Measurements from ENCODE around the gene REXO2. TPM values are rescaled to one million over a fixed set of nuclear protein-coding genes. Genes with fewer than 3 reads are reported as not detected.

The REXO2 gene
- total and polyA plus RNA-seq, 2 of the 4 experiments (the other 2 are of a cell fraction), result 179 to 255 TPM

GRCh38 chr11:114430290-114430689, 9.0 kb upstream of the REXO2 start:
- in situ Hi-C loops (cut with MboI; ENCODE audit: low sequenced_read_pairs) (no loop called here), dilution Hi-C loops (cut with HindIII; ENCODE audit: low sequenced_read_pairs, unreplicated experiment) (no loop called here), intact Hi-C loops (cut with micrococcal nuclease) (no loop called here)
- H2BK20ac ChIP-seq (ENCODE audit: low read depth, low read length), result no peak overlapping the region
- H3K4me2 ChIP-seq (ENCODE audit: low read depth, low read length), result no peak overlapping the region
- no peak overlapping the region for H2AK5ac ChIP-seq (ENCODE audit: low read depth, low read length)
- H3K4me3 ChIP-seq (ENCODE audit: insufficient read depth, low read depth, low read length), result no peak overlapping the region
- H3K27ac ChIP-seq (ENCODE audit: insufficient read depth, low read length), result no peak overlapping the region
- BruUV-seq (replicated peaks), result no TSS peak
- no peak overlapping the region for H3K9ac ChIP-seq (ENCODE audit: low read depth, low read length)
- H4K20me1 ChIP-seq (ENCODE audit: insufficient read depth, low read length), result no peaks in the 10 kb centered on the region
- TF ChIP-seq USF2 (IDR thresholded peaks at IDR 0.05; ENCODE audit: low read depth, low read length), result no peak
- TF ChIP-seq CEBPB (IDR thresholded peaks at IDR 0.05; ENCODE audit: low read depth, low read length), result no peak
- TF ChIP-seq CTCF (conservative IDR thresholded peaks at IDR 0.05; ENCODE audit: low read depth, low read length), result no peak
- no peak for TF ChIP-seq FOS (IDR thresholded peaks at IDR 0.05; ENCODE audit: low read depth, low read length)
- no peak for TF ChIP-seq BHLHE40 (IDR thresholded peaks at IDR 0.05; ENCODE audit: low read depth, low read length)
- no peak for TF ChIP-seq MAZ (IDR thresholded peaks at IDR 0.05; ENCODE audit: borderline replicate concordance, low read depth, low read length)
- no peak for TF ChIP-seq POLR2A (IDR thresholded peaks at IDR 0.05; ENCODE audit: low read depth, low read length)
- no peak for TF ChIP-seq ELK1 (IDR thresholded peaks at IDR 0.05; ENCODE audit: borderline replicate concordance, low read depth, low read length)
- TF ChIP-seq CHD1 (IDR thresholded peaks at IDR 0.05; ENCODE audit: low read depth, low read length), result no peak
- H3K23ac ChIP-seq (ENCODE audit: low read depth, low read length), result no peak overlapping the region
- H3K36me3 ChIP-seq (ENCODE audit: control insufficient read depth, insufficient read depth, low read length), result peaks cover 6% of the 10 kb centered on the region; the same call in 1 of the 2 replicates
- POLR2A ChIA-PET (ENCODE audit: unreplicated experiment), result no interaction called here
- no peak overlapping the region for H2AK9ac ChIP-seq (replicated peaks; ENCODE audit: low read depth, low read length, poor library complexity)
- no peak overlapping the region for H3K18ac ChIP-seq (ENCODE audit: low read depth, low read length)
- no peak overlapping the region for H2BK15ac ChIP-seq (ENCODE audit: low read depth, low read length)
- no peak overlapping the region for H2BK120ac ChIP-seq (ENCODE audit: low read depth, low read length)
- H3K79me1 ChIP-seq (ENCODE audit: low read depth in 1 of 2, low read length in 2 of 2), result no peaks in the 10 kb centered on the region
- no peaks in the 10 kb centered on the region for H3K9me3 ChIP-seq (ENCODE audit: control insufficient read depth, insufficient read depth, low read length)
- ATAC-seq (ENCODE audit: low read depth) (no peak), DNase-seq (no peak)
- no peaks in the 10 kb centered on the region; the same call in 1 of the 2 replicates for H3K9me1 ChIP-seq (ENCODE audit: insufficient read depth, low read length)
- no peak overlapping the region for H4K91ac ChIP-seq (ENCODE audit: insufficient read depth, low read depth, low read length)
- no peak overlapping the region for H3K56ac ChIP-seq (ENCODE audit: extremely low read depth, insufficient read depth, low read length)
- no peak overlapping the region for H3K14ac ChIP-seq (replicated peaks; ENCODE audit: low read depth, low read length)
- no peak overlapping the region for H2BK5ac ChIP-seq (ENCODE audit: low read depth, low read length, poor library complexity, severe bottlenecking)
- no peak overlapping the region for H2AFZ ChIP-seq (replicated peaks; ENCODE audit: low read length, poor library complexity)
- CTCF ChIA-PET, result interaction anchor here (1.8 kb wide), 1 partner anchor 10 kb away, joined by 4 read pairs; no protein-coding TSS in a partner anchor
- H4K5ac ChIP-seq (ENCODE audit: low read depth, low read length), result no peak overlapping the region
- no peaks in the 10 kb centered on the region for H3K27me3 ChIP-seq (ENCODE audit: control insufficient read depth, insufficient read depth, low read length)
- H4K8ac ChIP-seq (ENCODE audit: low read depth in 2 of 2, low read length in 2 of 2), result no peak overlapping the region
- no peak overlapping the region for H3K4ac ChIP-seq (ENCODE audit: low read depth, low read length)
- no peaks in the 10 kb centered on the region for H3K4me1 ChIP-seq (ENCODE audit: control insufficient read depth, insufficient read depth, low read length)
